Right ventricle myocardium inferior (tissue), 1 donor: Measurements from ENCODE around the gene GPLD1. TPM values are rescaled to one million over a fixed set of nuclear protein-coding genes. Genes with fewer than 3 reads are reported as not detected.

Experiments
- ATAC-seq: fragments of 200-7000 bp; cut with Tn5 transposase; one replicate; pipeline ENCODE4 v1.9.1; 2020; ENCODE audit warnings: mild to moderate bottlenecking, moderate library complexity
- DNase-seq: peaks from one replicate; pipeline ENCODE4 v3.0.0; 2021; ENCODE audit errors: missing footprints
- intact Hi-C: fragments of 100-400 bp; cut with DNase I; formaldehyde crosslinking; loops from one replicate; pipeline ENCODE4 v1.11.0; 2022
- total RNA-seq: library from RNA; stranded (reverse); fragmentation: NEBNext Ultra II Directional; extraction: Animal tissue kit (Norgen Biotek cat#: 25700); gene quantifications from one replicate; pipeline ENCODE4 v1.2.1, GENCODE V29; 2021
- donor health status: DM: no; HTN: yes; CAD: no; lungs with severe emphysema.

Gene GPLD1
- total RNA-seq, 1 donor from 2014 or later: 1.1 TPM

DNA sequence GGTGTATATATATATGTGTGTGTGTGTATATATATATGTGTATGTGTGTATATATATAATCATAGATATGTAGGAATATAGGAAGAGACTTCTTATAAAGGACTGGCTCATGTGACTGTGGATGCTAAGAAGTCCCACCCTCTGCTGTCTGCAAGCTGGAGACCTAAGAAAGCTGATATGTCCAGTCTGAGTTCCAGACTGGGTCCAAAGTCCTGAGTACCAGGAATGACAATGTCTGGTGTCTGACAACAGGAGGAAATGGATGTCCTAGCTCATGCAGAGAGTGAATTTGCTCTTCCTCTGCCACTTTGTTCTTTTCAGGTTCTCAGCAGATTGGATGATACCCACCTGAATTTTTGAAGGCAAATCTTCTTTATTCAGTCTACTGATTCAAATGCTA, 12.5 kb upstream of the GPLD1 start:
- intact Hi-C loops: no loop called here
- ATAC-seq: no peak

DNA sequence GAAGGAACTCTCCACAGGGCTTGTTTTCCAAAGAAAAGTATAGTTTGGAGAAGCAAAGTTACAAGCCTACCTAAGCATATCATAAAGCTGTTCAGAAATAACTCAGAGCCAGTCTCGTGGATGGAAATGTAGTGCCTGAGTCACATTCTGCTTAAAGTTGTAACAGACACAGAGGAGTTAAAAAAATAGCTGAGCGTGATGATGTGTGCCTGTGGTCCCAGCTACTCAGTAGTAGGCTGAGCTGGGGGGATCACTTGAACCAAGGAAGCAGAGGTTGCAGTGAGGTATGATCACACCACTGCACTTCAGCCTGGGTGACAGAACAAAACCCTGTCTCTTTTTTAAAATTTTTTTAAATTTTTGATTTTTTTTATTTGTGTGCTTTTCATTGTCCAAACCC, 12.0 kb upstream of the GPLD1 start:
- no peak for DNase-seq
- no peak for ATAC-seq
- intact Hi-C loops: no loop called here

More for the DNA sequence above, 12.5 kb upstream of the GPLD1 start:
- no peak for DNase-seq

DNA sequence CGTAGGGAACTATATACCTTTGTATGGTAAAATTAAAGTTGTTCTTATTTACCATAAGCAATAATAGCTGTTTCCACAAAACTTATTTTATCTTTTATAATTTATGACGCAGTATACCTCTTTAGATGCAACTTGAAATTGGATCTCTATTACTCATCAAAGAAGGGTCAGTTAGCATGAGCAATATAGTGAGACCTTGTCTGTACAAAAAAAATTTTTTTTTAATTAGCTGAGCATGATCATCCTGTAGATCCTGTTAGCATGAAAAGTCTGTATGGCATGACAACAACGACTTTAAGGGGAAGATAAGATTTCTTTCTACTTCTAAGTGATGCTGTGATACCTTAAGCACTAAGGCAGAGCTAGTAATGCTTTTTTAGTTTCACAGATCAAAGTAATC, 11.3 kb upstream of the GPLD1 start:
- no peak for DNase-seq
- intact Hi-C loops: no loop called here
- ATAC-seq: no peak

DNA sequence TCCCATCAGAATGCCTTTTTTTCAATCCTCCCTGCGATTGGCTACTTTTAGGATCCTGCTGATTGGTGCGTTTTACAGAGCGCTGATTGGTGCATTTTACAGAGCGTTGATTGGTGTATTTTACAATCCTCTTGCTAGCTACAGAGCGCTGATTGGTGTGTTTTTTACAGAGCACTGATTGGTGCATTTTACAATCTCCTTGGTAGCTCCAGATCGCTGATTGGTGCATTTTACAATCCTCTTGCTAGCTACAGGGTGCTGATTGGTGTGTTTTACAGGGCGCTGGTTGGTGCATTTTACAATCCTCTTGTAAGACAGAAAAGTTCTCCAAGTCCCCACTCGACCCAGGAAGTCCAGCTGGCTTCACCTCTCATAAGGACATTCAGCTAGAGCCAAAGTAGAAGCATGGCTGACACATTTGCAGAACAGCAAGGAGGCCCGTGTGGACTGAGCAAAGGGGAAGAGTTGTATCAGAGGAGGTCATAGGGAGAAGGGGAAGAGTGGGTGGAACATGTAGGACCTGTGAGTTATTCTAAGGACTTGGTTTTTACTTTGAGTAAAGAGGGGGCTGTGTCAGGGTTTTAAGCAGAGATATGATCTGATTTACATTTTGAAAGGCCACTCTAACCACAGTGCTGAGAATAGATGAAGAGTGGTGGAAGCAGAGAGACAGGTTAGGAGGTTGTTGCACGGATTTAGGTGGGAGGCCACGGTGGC, 8.0 kb upstream of the GPLD1 start:
- DNase-seq: no peak
- no peak for ATAC-seq
- intact Hi-C loops: no loop called here

DNA sequence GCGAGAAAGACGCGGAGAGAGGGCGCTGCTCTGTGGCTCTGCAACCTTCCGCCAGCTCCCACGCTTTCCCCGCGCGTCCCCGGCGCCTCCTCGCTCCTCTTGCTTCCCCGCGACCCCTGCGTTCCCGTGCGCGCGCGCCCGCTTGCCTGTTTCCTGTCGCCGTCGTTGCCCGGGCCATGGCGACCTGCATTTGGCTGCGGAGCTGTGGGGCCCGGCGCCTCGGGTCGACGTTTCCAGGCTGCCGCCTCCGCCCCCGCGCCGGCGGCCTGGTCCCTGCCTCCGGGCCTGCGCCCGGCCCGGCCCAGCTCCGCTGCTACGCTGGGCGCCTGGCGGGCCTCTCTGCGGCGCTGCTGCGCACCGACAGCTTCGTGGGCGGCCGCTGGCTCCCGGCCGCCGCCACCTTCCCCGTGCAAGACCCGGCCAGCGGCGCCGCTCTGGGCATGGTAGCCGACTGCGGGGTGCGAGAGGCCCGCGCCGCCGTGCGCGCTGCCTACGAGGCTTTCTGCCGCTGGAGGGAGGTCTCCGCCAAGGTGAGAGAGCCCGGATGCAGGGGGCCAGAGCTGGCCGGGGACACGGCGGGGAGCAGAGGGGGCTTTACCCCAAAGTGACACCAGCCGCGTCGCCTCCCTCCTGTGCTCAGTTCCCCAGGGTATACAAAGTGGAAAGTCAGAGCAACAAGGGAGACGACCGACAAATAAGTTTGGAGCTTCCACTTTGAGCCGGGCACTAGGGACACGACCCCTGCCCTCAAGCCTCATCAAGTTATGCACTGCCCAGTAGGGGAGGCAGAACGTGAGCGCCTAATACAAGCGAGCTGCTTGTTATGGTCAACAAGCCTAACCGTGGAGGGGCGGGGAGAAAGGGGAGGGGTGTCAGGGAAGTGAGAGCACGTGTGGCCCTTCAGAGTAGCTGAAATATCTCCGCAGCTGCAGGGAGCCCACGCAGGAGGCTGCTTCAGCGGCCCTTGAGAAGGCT, 5.7 kb upstream of the GPLD1 start, which contains the start of gene ALDH5A1:
Gene ALDH5A1 (plus strand): TSS at position 149 of the 975 bp plus-strand sequence. CDS start 28 bp downstream, at position 177.
- intact Hi-C loops: no loop called here
- ATAC-seq: peak; percentile 92

DNA sequence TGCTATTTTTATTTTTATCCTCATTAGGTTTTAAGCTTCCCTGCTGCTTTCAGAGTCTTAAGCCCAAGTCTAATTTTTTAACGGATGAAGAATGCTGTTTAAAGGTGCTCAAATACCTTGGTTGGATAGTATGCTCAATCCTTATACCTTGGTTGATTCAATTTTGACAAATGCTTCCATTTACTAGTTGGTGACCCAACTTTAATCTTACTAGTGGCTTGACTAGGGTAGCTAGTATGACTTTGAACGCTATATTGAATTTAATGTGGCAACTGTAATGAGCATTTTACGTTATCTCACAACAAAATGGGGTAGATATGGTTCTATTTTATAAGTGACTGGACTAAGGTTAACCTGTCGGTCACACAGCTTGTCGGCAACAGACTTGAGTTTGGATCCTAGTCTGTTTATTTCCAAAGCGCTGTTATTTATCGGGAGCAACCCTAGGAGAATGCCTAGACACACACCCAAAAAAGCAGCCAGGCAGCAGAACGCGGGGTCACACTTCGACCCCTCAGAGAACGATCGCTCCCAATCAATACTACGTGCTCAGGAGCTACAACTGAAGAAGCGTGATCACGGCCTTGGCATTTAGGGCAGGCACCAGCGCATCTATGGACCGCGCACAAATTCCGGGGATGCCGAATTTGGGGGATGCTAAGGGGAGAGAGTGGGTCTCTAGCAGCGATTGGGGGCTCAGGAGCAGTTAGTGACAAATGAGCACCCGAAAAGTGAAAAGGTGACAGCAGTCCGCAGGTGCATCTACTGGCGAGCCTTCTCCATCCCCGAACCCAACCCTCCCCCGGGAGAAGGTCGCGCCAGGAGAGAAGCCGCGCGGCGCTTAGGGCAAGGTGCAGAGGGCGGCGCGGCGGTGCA, 4.8 kb upstream of the GPLD1 start:
- DNase-seq (no peak), ATAC-seq (no peak)
- intact Hi-C loops: no loop called here

More for the DNA sequence above, 5.7 kb upstream of the GPLD1 start, which contains the start of gene ALDH5A1:
- peak; percentile 84 for DNase-seq

DNA sequence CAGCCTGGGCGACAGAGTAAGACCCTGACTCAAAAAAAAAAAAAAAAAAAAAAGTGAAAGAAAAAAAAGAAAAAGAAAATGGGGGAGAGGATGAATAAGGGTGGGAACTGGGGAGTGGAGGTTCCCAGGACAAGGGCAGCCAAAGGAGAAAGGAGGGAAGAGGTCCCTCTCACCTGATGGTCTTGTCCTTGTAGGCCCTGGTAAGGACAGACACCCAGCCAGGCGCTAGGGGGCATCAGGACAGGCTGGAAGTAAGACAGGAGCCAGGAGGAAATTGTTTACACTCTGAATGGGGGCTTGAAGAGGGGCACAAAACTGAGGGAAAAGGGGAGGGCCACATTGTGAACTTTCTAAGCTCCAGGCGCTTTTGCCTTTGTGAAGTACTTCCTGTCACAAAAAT, 3.1 kb upstream of the GPLD1 start:
- ATAC-seq (no peak), DNase-seq (no peak)
- intact Hi-C loops: no loop called here

DNA sequence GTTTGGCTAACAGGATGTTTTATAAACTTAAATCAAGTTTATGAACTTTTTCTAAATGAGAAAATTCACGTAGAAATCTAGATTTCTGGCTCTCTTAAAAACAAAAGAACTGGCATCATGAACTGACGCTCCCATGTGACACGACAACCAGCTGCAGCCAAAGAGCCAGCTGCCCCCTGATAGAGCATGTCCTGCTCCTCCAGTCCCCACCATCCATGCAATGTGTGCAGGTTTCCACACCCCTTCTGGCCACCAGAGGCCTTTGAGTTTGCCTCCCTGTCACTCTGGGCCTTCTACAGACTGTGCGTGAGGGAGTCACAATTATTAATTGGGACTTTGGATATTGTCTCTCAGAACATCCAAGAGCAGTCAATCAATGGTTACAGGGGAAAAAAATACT, 1.6 kb upstream of the GPLD1 start:
- no peak for DNase-seq
- intact Hi-C loops: no loop called here
- no peak for ATAC-seq

DNA sequence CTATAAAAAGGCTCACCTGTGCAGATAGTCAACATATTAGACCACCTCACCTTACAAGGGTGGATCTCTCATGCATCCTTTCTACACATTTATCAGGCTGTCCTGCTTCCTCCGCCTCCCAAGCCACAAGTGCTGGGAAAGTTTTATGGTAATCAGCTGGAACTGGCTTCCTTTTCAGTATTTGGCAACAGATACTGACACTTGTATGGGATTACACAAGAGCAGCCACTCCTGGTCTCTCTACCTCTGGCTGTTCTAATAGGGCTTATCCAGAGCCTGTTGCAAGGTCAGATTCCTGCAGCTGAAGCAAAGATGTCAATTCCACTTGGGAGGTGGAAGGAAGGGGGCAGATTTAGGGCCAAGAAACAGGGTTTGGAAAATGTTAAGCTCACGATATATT, 503 bp upstream of the GPLD1 start:
- intact Hi-C loops: no loop called here
- peak; percentile 86 for ATAC-seq
- no peak for DNase-seq

DNA sequence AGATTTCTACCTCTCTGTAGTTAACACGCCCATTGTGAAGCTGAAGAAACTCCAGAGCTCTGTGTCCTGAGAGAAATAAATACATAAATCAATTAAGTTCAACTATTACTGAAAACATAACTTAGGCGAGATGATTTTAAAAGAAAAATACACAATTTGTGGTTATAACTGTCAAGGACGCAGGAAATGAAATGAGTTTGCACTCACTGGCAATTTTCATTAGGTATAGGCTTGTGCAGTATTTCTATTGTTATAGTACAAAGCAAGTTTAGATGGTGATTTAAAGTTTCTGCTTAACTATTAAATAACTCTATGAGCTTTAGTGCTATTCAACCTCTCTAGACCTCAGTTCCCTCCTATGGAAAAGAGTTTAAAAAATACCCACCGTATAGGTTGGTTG, 3.3 kb downstream of the GPLD1 start:
- ATAC-seq: no peak
- intact Hi-C loops: no loop called here
- DNase-seq: no peak

DNA sequence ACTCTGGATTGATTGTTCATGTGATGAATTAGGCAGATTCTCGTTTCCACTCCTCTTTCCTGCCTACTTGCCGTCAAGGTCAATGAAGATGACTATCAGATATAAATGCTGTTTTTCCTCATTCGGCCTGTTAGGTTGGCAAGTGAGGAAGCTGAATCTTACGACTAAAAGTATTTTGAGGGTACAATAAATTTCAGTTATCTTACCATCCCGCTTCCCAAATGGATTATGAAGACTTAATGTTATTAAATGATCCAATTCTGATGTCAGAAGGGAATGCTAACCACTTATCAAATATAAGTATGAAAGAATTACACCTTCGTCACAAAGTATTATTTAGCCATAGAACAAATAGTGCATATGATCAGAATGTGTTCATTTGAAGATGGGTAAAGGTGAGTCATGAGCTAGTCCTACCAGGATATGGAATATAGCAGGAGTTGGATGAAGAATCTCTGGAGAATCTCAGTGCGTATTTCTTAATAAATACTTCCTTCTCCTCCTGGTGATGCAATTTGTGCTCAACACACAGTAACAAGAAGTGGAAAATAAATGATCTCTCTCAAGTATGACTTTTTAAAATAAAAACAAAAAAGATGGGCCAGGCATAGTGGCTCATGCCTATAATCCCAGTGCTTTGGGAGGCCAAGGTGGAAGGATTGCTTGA, 4.6 kb downstream of the GPLD1 start:
- DNase-seq: no peak
- intact Hi-C loops: no loop called here
- ATAC-seq: no peak

DNA sequence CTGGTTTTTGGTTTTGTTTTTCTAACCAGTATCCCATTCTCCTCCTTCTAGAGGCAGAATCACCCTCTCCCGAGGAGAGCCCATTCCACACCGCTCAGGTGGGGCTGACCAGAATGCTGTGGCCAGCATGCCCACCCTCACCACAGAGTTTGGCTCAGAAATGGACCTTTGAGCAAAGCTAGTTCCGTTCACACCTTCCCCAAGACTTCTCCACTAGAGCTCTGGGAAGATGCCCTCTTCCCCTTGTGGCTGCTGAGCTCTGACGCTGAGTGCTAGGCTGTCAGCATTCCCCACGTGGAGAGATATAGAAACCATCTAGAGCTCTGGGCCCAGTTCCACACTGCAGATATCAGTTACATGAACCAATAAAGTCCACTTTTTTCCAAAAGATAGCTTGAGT, 7.9 kb downstream of the GPLD1 start:
- no peak for DNase-seq
- peak; percentile 79 for ATAC-seq
- intact Hi-C loops: no loop called here

DNA sequence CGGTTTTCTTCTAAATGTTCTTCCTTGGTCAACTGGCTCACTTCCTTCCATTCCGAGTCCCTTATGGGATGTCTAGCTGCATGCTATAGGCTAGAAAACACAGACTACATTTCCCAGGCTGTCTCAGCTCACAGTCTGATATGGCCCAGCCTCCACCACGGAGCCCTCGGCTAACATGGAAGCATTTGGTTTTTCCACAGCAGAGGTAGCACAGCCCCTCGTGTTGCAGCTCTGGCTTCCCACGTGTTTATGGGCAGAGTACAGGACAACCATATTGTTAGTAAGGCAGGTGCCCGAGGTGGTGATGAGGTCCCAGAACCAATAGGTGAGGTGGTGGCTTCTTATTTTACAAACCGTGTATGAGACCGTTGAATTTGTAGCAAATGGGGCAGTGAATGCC, 8.7 kb downstream of the GPLD1 start:
- intact Hi-C loops: no loop called here
- ATAC-seq (no peak), DNase-seq (no peak)

DNA sequence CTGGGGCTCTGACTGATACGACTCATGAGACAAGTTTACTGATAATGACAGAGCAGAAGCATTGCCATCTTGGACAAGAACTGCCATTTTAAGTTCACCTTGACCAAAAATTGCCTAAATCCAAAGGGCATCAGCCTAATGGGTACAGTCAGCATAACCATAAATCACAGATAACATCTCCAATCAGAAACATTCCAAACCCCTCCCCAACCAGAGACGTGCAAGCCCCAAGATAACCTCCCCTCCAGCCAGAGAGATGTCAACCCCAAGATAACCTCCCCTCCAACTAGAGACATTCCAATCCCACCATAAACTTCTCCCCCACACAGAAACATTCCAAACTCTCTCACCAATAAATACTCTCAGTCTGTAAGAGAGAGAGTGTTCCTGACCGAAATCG, 10.5 kb downstream of the GPLD1 start:
- DNase-seq: no peak
- no peak for ATAC-seq
- intact Hi-C loops: no loop called here

DNA sequence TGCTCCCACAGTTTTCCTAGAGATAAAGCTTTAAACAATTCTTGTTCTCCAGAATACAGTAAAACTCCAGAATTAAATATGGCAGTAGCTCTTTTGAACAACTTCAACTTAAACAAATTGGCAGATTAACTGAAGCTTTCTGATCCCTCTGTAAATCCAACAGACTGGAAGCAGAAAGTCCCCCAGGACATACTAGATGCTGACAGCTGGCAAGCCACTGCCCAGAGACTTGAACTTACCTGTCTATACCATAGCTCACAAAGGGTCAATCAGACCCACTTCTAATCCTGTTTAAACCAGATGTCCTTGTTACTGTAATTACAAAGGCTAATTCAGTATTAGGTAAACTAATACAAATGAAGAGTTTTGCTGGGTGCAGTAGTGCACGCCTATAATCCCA, 12.3 kb downstream of the GPLD1 start:
- no peak for ATAC-seq
- intact Hi-C loops: no loop called here
- no peak for DNase-seq

DNA sequence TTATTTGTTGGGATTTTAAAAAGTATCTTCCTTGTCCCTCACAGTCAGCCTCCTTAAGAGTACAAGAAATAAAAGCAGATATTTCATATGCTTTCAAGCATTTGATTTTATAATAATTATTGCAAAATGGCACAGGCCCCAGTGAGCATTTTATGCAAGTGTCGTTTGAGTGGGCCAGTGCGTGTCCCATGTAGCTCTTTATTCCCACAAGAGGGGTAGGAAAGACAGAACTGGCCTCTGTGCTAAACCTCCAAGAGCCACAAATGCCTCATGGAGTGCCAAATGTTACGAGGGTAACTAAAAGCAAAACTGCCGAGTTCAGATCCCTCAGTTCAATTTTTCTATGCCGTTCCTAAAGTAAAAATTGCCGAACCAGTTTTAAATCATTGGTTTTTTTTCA, 12.7 kb downstream of the GPLD1 start:
- intact Hi-C loops: no loop called here
- no peak for ATAC-seq
- DNase-seq: no peak

DNA sequence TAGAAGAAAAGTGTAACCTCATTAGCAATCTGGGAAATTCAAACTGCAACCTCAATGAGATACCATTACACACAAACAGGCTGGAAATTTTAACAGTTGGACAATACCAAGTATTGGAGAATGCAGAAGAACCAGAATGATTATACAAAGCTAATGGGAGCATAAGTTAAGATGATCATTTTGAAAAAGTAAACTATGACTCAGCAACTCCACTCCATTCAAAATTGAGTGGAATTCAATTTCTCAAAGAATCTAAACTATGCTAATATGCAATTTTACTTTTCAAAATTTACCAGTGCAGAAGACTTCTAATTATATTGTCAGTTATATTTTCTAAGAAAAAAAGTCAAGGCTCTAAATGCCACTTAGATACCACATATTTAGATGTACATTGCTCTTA, 17.2 kb downstream of the GPLD1 start:
- intact Hi-C loops: no loop called here
- DNase-seq: no peak
- no peak for ATAC-seq

DNA sequence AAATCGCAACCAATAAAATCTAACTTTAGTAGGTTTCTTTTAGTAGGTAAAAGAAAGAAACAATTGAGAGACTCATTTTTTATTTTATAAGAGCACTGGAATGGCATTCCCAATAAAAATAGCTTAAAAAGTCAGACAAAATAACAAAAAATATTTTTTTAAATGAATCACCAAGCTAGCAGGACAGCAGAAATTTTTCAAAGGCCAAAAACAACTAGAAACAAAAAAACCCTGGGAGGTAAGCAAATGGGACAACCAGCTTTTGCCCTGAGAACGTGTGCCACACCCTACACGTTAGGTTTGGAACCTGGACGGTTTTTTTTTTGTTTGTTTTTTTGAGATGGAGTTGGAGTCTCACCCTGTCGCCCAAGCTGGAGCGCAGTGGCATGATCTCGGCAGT, 19.6 kb downstream of the GPLD1 start:
- intact Hi-C loops: no loop called here
- DNase-seq (no peak), ATAC-seq (no peak)
